ENCODE measurements around the gene RAB31.

Gene RAB31

GRCh38 chr18:9679125-9679524 lies 29.0 kb upstream of the RAB31 start:
- no peak overlapping the region for H3K4me2 ChIP-seq (ENCODE audit: low read length)
- H2AFZ ChIP-seq (ENCODE audit: low read length) = no peak overlapping the region
- no peaks in the 10 kb centered on the region for H3K9me2 ChIP-seq (ENCODE audit: low read depth, low read length)
- no peaks in the 10 kb centered on the region for H3K79me2 ChIP-seq (ENCODE audit: insufficient read depth, low read length)
- no peak overlapping the region for H3K9ac ChIP-seq (ENCODE audit: low read length)
- H3K27me3 ChIP-seq (ENCODE audit: insufficient read depth, low read length) = no peaks in the 10 kb centered on the region; the same call in 1 of the 2 replicates
- H4K20me1 ChIP-seq (ENCODE audit: insufficient read depth, low read length) = no peaks in the 10 kb centered on the region
- H3K9me3 ChIP-seq (ENCODE audit: low read length) = no peaks in the 10 kb centered on the region
- H3K36me3 ChIP-seq (ENCODE audit: insufficient read depth, low read length) = no peaks in the 10 kb centered on the region
- no peaks in the 10 kb centered on the region for H3K4me1 ChIP-seq (ENCODE audit: insufficient read depth, low read length, severe bottlenecking)
- H3K4me3 ChIP-seq (ENCODE audit: low read depth, low read length, poor library complexity, severe bottlenecking) = no peak overlapping the region
- TF ChIP-seq CTCF (IDR thresholded peaks at IDR 0.05; ENCODE audit: low read length) = no peak
- no peak for TF ChIP-seq EZH2 (IDR thresholded peaks at IDR 0.05; ENCODE audit: borderline replicate concordance, low read length)
- no peaks in the 10 kb centered on the region for H3F3A ChIP-seq (ENCODE audit: insufficient read depth, low read length)
- H3K27ac ChIP-seq (ENCODE audit: low read depth, low read length, poor library complexity, severe bottlenecking) = no peak overlapping the region

- no peak overlapping the region for H3K27ac ChIP-seq (ENCODE audit: low read depth, low read length, poor library complexity, severe bottlenecking)
- H2AFZ ChIP-seq (ENCODE audit: low read length) = no peak overlapping the region
- no peaks in the 10 kb centered on the region for H3F3A ChIP-seq (ENCODE audit: insufficient read depth, low read length)
- no peaks in the 10 kb centered on the region for H3K9me3 ChIP-seq (ENCODE audit: low read length)
- no peaks in the 10 kb centered on the region for H3K36me3 ChIP-seq (ENCODE audit: insufficient read depth, low read length)
- no peaks in the 10 kb centered on the region for H4K20me1 ChIP-seq (ENCODE audit: insufficient read depth, low read length)
- H3K27me3 ChIP-seq (ENCODE audit: insufficient read depth, low read length) = no peaks in the 10 kb centered on the region; the same call in 1 of the 2 replicates
- no peaks in the 10 kb centered on the region for H3K9me2 ChIP-seq (ENCODE audit: low read depth, low read length)
- TF ChIP-seq CTCF (IDR thresholded peaks at IDR 0.05; ENCODE audit: low read length) (no peak), EZH2 (IDR thresholded peaks at IDR 0.05; ENCODE audit: borderline replicate concordance, low read length) (no peak)
- H3K4me2 ChIP-seq (ENCODE audit: low read length) = no peak overlapping the region
- no peak overlapping the region for H3K9ac ChIP-seq (ENCODE audit: low read length)
- H3K4me1 ChIP-seq (ENCODE audit: insufficient read depth, low read length, severe bottlenecking) = no peaks in the 10 kb centered on the region
- no peaks in the 10 kb centered on the region for H3K79me2 ChIP-seq (ENCODE audit: insufficient read depth, low read length)
- no peak overlapping the region for H3K4me3 ChIP-seq (ENCODE audit: low read depth, low read length, poor library complexity, severe bottlenecking)
These were observed 26.9 kb upstream of the RAB31 start for GRCh38 chr18:9681217-9681616.

GRCh38 chr18:9682572-9682971 lies 25.5 kb upstream of the RAB31 start:
- H3K27ac ChIP-seq (ENCODE audit: low read depth, low read length, poor library complexity, severe bottlenecking) = no peak overlapping the region
- no peak overlapping the region for H3K4me2 ChIP-seq (ENCODE audit: low read length)
- H2AFZ ChIP-seq (ENCODE audit: low read length) = no peak overlapping the region
- no peaks in the 10 kb centered on the region for H3K27me3 ChIP-seq (ENCODE audit: insufficient read depth, low read length)
- TF ChIP-seq CTCF (IDR thresholded peaks at IDR 0.05; ENCODE audit: low read length) (no peak), EZH2 (IDR thresholded peaks at IDR 0.05; ENCODE audit: borderline replicate concordance, low read length) (no peak)
- no peaks in the 10 kb centered on the region for H3K9me3 ChIP-seq (ENCODE audit: low read length)
- H3F3A ChIP-seq (ENCODE audit: insufficient read depth, low read length) = no peaks in the 10 kb centered on the region
- H3K4me1 ChIP-seq (ENCODE audit: insufficient read depth, low read length, severe bottlenecking) = no peaks in the 10 kb centered on the region
- H4K20me1 ChIP-seq (ENCODE audit: insufficient read depth, low read length) = no peaks in the 10 kb centered on the region
- H3K9ac ChIP-seq (ENCODE audit: low read length) = no peak overlapping the region
- no peaks in the 10 kb centered on the region for H3K9me2 ChIP-seq (ENCODE audit: low read depth, low read length)
- H3K4me3 ChIP-seq (ENCODE audit: low read depth, low read length, poor library complexity, severe bottlenecking) = no peak overlapping the region
- H3K79me2 ChIP-seq (ENCODE audit: insufficient read depth, low read length) = no peaks in the 10 kb centered on the region
- no peaks in the 10 kb centered on the region for H3K36me3 ChIP-seq (ENCODE audit: insufficient read depth, low read length)
